Mesenchymal stem cell (in vitro differentiated cells and primary cell): Measurements from ENCODE around the gene CIAPIN1.

Source experiments
- DNase-seq: peaks from one replicate; pipeline ENCODE4 v3.0.0-alpha.2; 2013
- H2AFZ ChIP-seq: one replicate; pipeline ENCODE4 v1.6.1; 2013; ENCODE audit warnings: low read depth, mild to moderate bottlenecking, control low read depth, inconsistent platforms, low read length, moderate library complexity
- H2AK5ac ChIP-seq: 2 replicates; pipeline ENCODE4 v1.6.1; 2013; ENCODE audit warnings: low read length, moderate library complexity, mild to moderate bottlenecking, inconsistent platforms; ENCODE audit not compliant: severe bottlenecking
- H2BK120ac ChIP-seq: one replicate; pipeline ENCODE4 v1.6.1; 2013; ENCODE audit warnings: low read depth, mild to moderate bottlenecking, inconsistent platforms, low read length, moderate library complexity
- H2BK12ac ChIP-seq, 2 experiments: one replicate each; pipeline ENCODE4 v1.6.1; 2013; ENCODE audit warnings: inconsistent platforms in 2 of 2, low read length in 2 of 2, mild to moderate bottlenecking in 2 of 2, moderate library complexity in 2 of 2, control low read depth in 1 of 2
- H2BK15ac ChIP-seq: one replicate; pipeline ENCODE4 v1.6.1; 2013; ENCODE audit warnings: mild to moderate bottlenecking, low read depth, inconsistent platforms; ENCODE audit not compliant: poor library complexity, severe bottlenecking
- H2BK5ac ChIP-seq: 2 replicates; pipeline ENCODE4 v1.6.1; 2013; ENCODE audit warnings: low read depth, mild to moderate bottlenecking, low read length, control low read depth, inconsistent platforms; ENCODE audit not compliant: poor library complexity, severe bottlenecking
- H3K14ac ChIP-seq, 2 experiments: one replicate each; pipeline ENCODE4 v1.6.1; 2013; ENCODE audit warnings: inconsistent platforms in 2 of 2, low read length in 2 of 2, control low read depth in 1 of 2, mild to moderate bottlenecking in 1 of 2, moderate library complexity in 1 of 2
- H3K18ac ChIP-seq, 2 experiments: one replicate each; pipeline ENCODE4 v1.6.1; 2013; ENCODE audit warnings: inconsistent platforms in 2 of 2, low read length in 2 of 2, control low read depth in 1 of 2, low read depth in 1 of 2, mild to moderate bottlenecking in 1 of 2
- H3K23ac ChIP-seq, 2 experiments: one replicate each; pipeline ENCODE4 v1.6.1; 2013; ENCODE audit warnings: inconsistent platforms in 2 of 2, low read length in 2 of 2, mild to moderate bottlenecking in 2 of 2, moderate library complexity in 2 of 2, control low read depth in 1 of 2
- H3K27ac ChIP-seq: 2 replicates; pipeline ENCODE4 v1.5.1; 2013; ENCODE audit warnings: mild to moderate bottlenecking, moderate library complexity, low read length, control low read depth, inconsistent platforms; ENCODE audit not compliant: poor library complexity, severe bottlenecking
- H3K27me3 ChIP-seq, 2 experiments: 2 replicates each; pipeline versions ENCODE4 v1.6.1 to v1.7.0; 2013; ENCODE audit warnings: low read length in 2 of 2, mild to moderate bottlenecking in 2 of 2, moderate library complexity in 2 of 2, control low read depth in 1 of 2, inconsistent platforms in 1 of 2; ENCODE audit not compliant: control insufficient read depth in 1 of 2, insufficient read depth in 1 of 2
- H3K36me3 ChIP-seq, 2 experiments: 2 replicates each; pipeline versions ENCODE4 v1.6.1 to v1.7.0; 2013; ENCODE audit warnings: low read length in 2 of 2, control low read depth in 1 of 2, inconsistent platforms in 1 of 2, low read depth in 1 of 2, mild to moderate bottlenecking in 1 of 2; ENCODE audit not compliant: insufficient read depth in 2 of 2, control insufficient read depth in 1 of 2
- H3K4ac ChIP-seq, 2 experiments: one replicate each; pipeline ENCODE4 v1.6.1; 2013; ENCODE audit warnings: inconsistent platforms in 2 of 2, low read length in 2 of 2, mild to moderate bottlenecking in 2 of 2, moderate library complexity in 2 of 2, control low read depth in 1 of 2, low read depth in 1 of 2
- H3K4me1 ChIP-seq: 2 replicates; pipeline ENCODE4 v1.6.1; 2013; ENCODE audit warnings: low read depth, low read length, control low read depth; ENCODE audit not compliant: control insufficient read depth, insufficient read depth
- H3K4me2 ChIP-seq: 2 replicates; pipeline ENCODE4 v1.6.1; 2013; ENCODE audit warnings: low read length, mild to moderate bottlenecking, inconsistent platforms; ENCODE audit not compliant: poor library complexity, severe bottlenecking
- H3K4me3 ChIP-seq, 2 experiments: 2 replicates each; pipeline versions ENCODE4 v1.5.1 to v1.7.0; 2013; ENCODE audit warnings: low read length in 2 of 2, mild to moderate bottlenecking in 2 of 2, control low read depth in 1 of 2, low read depth in 1 of 2; ENCODE audit not compliant: insufficient read depth in 1 of 2
- H3K79me1 ChIP-seq: replicated peaks from 2 replicates; pipeline ENCODE4 v1.6.1; 2013; ENCODE audit warnings: mild to moderate bottlenecking, control low read depth, low read length, inconsistent platforms; ENCODE audit not compliant: poor library complexity, severe bottlenecking
- H3K9ac ChIP-seq: 2 replicates; pipeline ENCODE4 v1.7.0; 2013; ENCODE audit warnings: mild to moderate bottlenecking, low read length, moderate library complexity
- H3K9me3 ChIP-seq: 2 replicates; pipeline ENCODE4 v1.7.0; 2013; ENCODE audit warnings: mild to moderate bottlenecking, low read length; ENCODE audit not compliant: control insufficient read depth
- H4K8ac ChIP-seq: one replicate; pipeline ENCODE4 v1.6.1; 2013; ENCODE audit warnings: inconsistent platforms, mild to moderate bottlenecking, low read length, moderate library complexity
- H4K91ac ChIP-seq: one replicate; pipeline ENCODE4 v1.6.1; 2013; ENCODE audit warnings: mild to moderate bottlenecking, low read length, inconsistent platforms
- WGBS: methylation state at CpG from one replicate; pipeline ENCODE4 v1.1.7; 2013; ENCODE audit warnings: mixed read lengths; 5-methylcytosine and 5-hydroxymethylcytosine counted together

CIAPIN1 gene

GRCh38 chr16:57379579-57379978, 67.6 kb downstream of the CIAPIN1 start:
- WGBS, result 95% methylated on average over 8 of the region's 10 CpGs

More at GRCh38 chr16:57379579-57379978, 67.6 kb downstream of the CIAPIN1 start:
- Histone ChIP-seq H3K9me3 (no peaks in the 10 kb centered on the region), H3K27ac (no peak overlapping the region), H2BK15ac (no peak overlapping the region), H3K4me1 (peaks cover 34% of the 10 kb centered on the region), H2BK5ac (no peak overlapping the region), H3K27me3 (peaks cover 0 to 16% of the 10 kb centered on the region in 2 experiments), H4K8ac (no peak overlapping the region), H3K4ac (no peak overlapping the region), H3K23ac (no peak overlapping the region), H3K79me1 (peaks cover 39% of the 10 kb centered on the region), H3K36me3 (peaks cover 0 to 49% of the 10 kb centered on the region in 2 experiments), H3K9ac (no peak overlapping the region), H2BK12ac (peak overlapping the region in 1 of 2 experiments; percentile 21), H3K4me3 (no peak overlapping the region), H3K14ac (no peak overlapping the region), H2AFZ (no peak overlapping the region), H4K91ac (no peak overlapping the region), H2AK5ac (peak overlapping the region; percentile 1), H3K18ac (no peak overlapping the region), H2BK120ac (no peak overlapping the region), H3K4me2 (no peak overlapping the region)
- peak; percentile 44 for DNase-seq
